Right lobe of liver (tissue), 6 donors: Measurements from ENCODE around the gene ETFRF1. TPM values are rescaled to one million over a fixed set of nuclear protein-coding genes. Genes with fewer than 3 reads are reported as not detected.

Experiments used
- ATAC-seq, 4 donors: fragments of 200-7000 bp; cut with Tn5 transposase; one replicate each; pipeline ENCODE4 v1.9.1; 2020; ENCODE audit warnings: mild to moderate bottlenecking in 4 of 4, moderate library complexity in 4 of 4
- DNase-seq, 3 donors: peaks; one replicate each; pipeline ENCODE4 v3.0.0-alpha.2; 2020
- H3K27ac ChIP-seq, 3 donors: fragments of 200-600 bp; one replicate each; pipeline ENCODE4 v1.8.0; 2022
- H3K27me3 ChIP-seq, 2 donors: fragments of 200-600 bp; one replicate each; pipeline ENCODE4 v1.8.0; 2022
- H3K36me3 ChIP-seq, 4 donors: fragments of 200-600 bp; sonication (generic) in 1 of 4; one replicate each; pipeline versions ENCODE4 v1.5.1 to v1.8.0; 2017 to 2022; ENCODE audit warnings: control low read depth in 1 of 4
- H3K4me1 ChIP-seq, 4 donors: fragments of 200-600 bp; sonication (generic) in 1 of 4; one replicate each; pipeline versions ENCODE4 v1.5.1 to v1.8.0; 2017 to 2022; ENCODE audit warnings: control low read depth in 1 of 4
- H3K4me3 ChIP-seq, 3 donors: fragments of 200-600 bp; one replicate each; pipeline ENCODE4 v1.8.0; 2022
- H3K9me3 ChIP-seq, 4 donors: fragments of 200-600 bp; sonication (generic) in 1 of 4; one replicate each; pipeline versions ENCODE4 v1.5.1 to v1.8.0; 2017 to 2022; ENCODE audit warnings: control low read depth in 1 of 4
- POLR2A ChIP-seq: fragments of 450-650 bp; IDR thresholded peaks from one replicate; pipeline ENCODE4 v1.6.1; 2017; ENCODE audit warnings: antibody characterized with exemption, mild to moderate bottlenecking
- WGBS: methylation state at CpG from one replicate; pipeline ENCODE4 v1.1.6; 2018; ENCODE audit warnings: low coverage, low lambda C conversion rate; ENCODE audit not compliant: insufficient coverage; ENCODE audit errors: missing lambda C conversion rate; 5-methylcytosine and 5-hydroxymethylcytosine counted together
- intact Hi-C, 2 donors: fragments of 100-400 bp; cut with DNase I; formaldehyde crosslinking; loops; one replicate each; pipeline versions ENCODE4 v1.11.2 to v1.14.1; 2022
- total RNA-seq, 6 experiments: library from RNA; depleted of rRNA in 2 of 6; stranded (reverse); fragments of >200 nt in 2 of 6; fragmentation: NEBNext Ultra II Directional in 3 of 6; extraction: Animal tissue kit (Norgen Biotek cat#: 25700) in 3 of 6; gene quantifications; one replicate each; pipeline versions ENCODE4 v1.1.0 to v1.2.4, GENCODE V29; 2016 to 2023
- TF ChIP-seq, protein P1 (sequence below), 4 donors: fragments of 200-600 bp in 3 of 4; fragments of 450-650 bp in 1 of 4; IDR thresholded peaks; one replicate each; pipeline versions ENCODE4 v1.5.1 to v1.8.0; 2016 to 2022; ENCODE audit warnings: antibody characterized with exemption in 4 of 4, mild to moderate bottlenecking in 2 of 4
- donor health status: DM: no; HTN: yes; CAD: no.
- donor health status: DM: no; HTN: no; CAD: no.
- donor health status: DM: no; HTN: no; CAD: no.
- donor health status: DM: no; HTN: yes; CAD: no.
- donor health status: DM: no; HTN: yes; CAD: no.

ETFRF1 gene
- total RNA-seq, 6 experiments from 2014 or later, result 29.9 to 50.2 (median 38.2) TPM

DNA sequence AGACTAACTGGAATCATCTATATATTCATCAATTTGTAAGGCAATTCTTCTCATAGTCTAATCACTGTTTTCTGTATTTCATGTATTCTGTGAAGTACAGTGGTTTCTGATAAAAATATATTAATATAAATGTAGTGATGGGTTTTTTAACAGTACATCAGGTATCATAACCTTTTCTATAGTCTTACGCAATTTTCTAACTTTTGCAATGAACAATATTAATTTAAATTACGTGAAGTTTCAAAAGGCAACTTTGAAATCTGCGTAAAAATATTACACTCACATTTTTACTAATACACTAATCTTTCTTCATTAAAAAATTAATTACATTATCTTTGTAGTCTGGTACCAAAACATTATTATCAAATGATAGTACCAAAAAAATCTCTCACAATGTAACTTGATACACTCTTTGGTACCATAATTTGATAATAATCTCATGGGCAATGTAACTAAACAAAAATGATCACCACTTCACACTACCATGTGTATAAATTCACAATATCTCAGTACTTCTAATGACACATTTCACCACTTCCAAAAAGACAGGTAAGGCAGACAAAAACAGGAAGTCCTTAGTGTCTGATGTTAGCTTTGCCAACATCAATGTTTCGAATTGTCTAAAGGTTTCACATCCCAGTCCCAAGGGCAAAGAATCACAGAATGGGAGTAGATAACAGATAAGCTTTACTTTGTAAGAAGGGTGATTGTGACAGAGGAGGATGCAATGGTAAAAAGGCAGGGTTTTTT is 8.8 kb upstream of the ETFRF1 start:
- ATAC-seq, result peak in 3 of 4 donors; percentile 17 to 48 (median 33)
- DNase-seq, result no peak
- H3K36me3 ChIP-seq, result no peaks in the 10 kb centered on the region
- intact Hi-C loops, result no loop called here
- no peaks in the 10 kb centered on the region for H3K27me3 ChIP-seq
- H3K27ac ChIP-seq, result no peak overlapping the region
- no peaks in the 10 kb centered on the region for H3K9me3 ChIP-seq
- H3K4me3 ChIP-seq, result no peak overlapping the region
- TF ChIP-seq, protein P1, sequence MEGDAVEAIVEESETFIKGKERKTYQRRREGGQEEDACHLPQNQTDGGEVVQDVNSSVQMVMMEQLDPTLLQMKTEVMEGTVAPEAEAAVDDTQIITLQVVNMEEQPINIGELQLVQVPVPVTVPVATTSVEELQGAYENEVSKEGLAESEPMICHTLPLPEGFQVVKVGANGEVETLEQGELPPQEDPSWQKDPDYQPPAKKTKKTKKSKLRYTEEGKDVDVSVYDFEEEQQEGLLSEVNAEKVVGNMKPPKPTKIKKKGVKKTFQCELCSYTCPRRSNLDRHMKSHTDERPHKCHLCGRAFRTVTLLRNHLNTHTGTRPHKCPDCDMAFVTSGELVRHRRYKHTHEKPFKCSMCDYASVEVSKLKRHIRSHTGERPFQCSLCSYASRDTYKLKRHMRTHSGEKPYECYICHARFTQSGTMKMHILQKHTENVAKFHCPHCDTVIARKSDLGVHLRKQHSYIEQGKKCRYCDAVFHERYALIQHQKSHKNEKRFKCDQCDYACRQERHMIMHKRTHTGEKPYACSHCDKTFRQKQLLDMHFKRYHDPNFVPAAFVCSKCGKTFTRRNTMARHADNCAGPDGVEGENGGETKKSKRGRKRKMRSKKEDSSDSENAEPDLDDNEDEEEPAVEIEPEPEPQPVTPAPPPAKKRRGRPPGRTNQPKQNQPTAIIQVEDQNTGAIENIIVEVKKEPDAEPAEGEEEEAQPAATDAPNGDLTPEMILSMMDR (IDR thresholded peaks at IDR 0.05), result no peak
- TF ChIP-seq POLR2A, result no peak
- no peaks in the 10 kb centered on the region for H3K4me1 ChIP-seq
- 78% methylated on average over 4 of the region's 4 CpGs for WGBS

DNA sequence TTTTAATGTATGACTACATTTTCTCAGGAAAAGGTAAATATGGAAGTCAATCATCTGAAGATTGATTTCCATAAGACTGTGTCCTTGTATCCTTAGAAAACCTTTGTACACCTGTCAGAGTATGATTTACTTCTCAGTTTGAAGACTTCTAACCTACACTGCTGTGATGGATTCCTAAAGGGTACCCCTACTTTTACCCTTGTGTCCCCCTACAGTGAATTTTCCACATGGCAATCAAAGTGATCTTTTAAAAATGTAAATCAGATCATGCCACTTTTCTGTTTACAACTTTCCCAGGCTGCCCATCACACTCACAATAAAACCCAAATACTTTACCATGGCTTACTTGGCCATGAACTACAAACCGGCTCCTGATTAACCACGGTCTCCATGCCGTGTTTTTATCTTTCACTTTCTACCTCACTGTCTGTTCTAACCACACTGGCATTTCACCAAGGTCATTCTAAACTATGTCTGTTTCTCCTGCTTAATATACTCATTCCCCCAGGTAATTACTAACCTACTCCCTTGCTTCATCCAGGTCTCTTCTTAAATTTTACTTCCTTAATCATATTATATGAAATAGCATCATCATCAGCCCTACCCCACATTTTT is 8.1 kb upstream of the ETFRF1 start:
- Histone ChIP-seq H3K27ac (no peak overlapping the region), H3K4me3 (peak overlapping the region in 2 of 3 donors; percentile 0 to 10), H3K27me3 (no peaks in the 10 kb centered on the region), H3K36me3 (no peaks in the 10 kb centered on the region), H3K4me1 (no peaks in the 10 kb centered on the region), H3K9me3 (no peaks in the 10 kb centered on the region)
- ATAC-seq (peak in 3 of 4 donors; percentile 38 to 66 (median 63)), DNase-seq (no peak)
- TF ChIP-seq, protein P1 (IDR thresholded peaks at IDR 0.05), result no peak
- no peak for TF ChIP-seq POLR2A
- 44% methylated on average over 3 of the region's 3 CpGs for WGBS
- intact Hi-C loops, result no loop called here

DNA sequence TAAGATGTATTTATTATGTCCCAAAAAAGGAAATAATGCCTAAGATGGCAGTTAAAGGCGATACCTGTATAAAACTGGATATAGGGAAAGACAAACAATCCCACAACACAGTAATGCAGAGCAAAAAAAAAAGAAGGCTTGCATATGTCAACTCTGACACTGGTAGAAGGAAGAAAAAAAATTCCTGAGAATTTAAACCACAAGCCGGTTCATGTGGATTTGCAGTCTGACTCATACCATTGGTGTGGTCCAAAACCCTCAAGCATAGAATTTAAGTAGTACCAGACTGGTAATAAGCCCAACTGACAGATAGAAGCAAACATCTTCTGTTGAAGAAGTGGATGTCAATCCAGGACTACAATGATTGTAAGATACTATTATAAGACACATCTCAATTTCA is 7.3 kb upstream of the ETFRF1 start:
- no peak for DNase-seq
- Histone ChIP-seq H3K36me3 (no peaks in the 10 kb centered on the region), H3K27ac (no peak overlapping the region), H3K4me3 (no peak overlapping the region), H3K4me1 (no peaks in the 10 kb centered on the region), H3K9me3 (no peaks in the 10 kb centered on the region), H3K27me3 (no peaks in the 10 kb centered on the region)
- no peak for ATAC-seq
- TF ChIP-seq, protein P1 (IDR thresholded peaks at IDR 0.05), result no peak
- TF ChIP-seq POLR2A, result no peak
- intact Hi-C loops, result no loop called here
- WGBS, result 81% methylated on average over 2 of the region's 2 CpGs

DNA sequence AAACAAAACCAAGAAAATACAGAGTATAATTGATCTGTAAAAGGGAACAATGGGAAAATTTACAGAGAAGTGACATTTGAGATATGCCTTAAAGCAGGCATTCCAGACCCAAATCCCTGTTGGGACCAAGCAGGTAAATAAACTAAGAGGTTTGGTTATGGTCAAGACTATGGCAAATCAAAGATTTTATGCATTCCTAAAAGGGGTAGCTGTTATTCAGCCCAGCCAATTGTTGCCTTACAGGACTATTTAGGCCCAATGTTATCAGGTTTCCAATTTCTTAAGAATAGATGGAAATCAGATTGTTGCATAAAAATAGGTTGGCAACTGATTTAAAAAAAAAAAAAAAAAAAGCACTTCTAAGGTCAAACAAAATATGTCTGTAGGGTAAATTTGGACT is 5.4 kb upstream of the ETFRF1 start:
- intact Hi-C loops, result no loop called here
- H3K4me3 ChIP-seq, result no peak overlapping the region
- no peak overlapping the region for H3K27ac ChIP-seq
- TF ChIP-seq, protein P1 (IDR thresholded peaks at IDR 0.05), result no peak
- TF ChIP-seq POLR2A, result no peak
- no peaks in the 10 kb centered on the region for H3K27me3 ChIP-seq
- no peak for ATAC-seq
- H3K36me3 ChIP-seq, result no peaks in the 10 kb centered on the region
- H3K4me1 ChIP-seq, result peaks cover 0 to 6% (median 2%) of the 10 kb centered on the region in 4 donors
- no peaks in the 10 kb centered on the region for H3K9me3 ChIP-seq
- DNase-seq, result no peak
